PC-3 (cell line): ENCODE results near the gene SMPD3. TPM values are rescaled to one million over a fixed set of nuclear protein-coding genes. Genes with fewer than 3 reads are reported as not detected.

Experiments
- ATAC-seq: fragments of 200-7000 bp; cut with Tn5 transposase; 2 replicates; pipeline ENCODE4 v1.9.1; 2020; ENCODE audit warnings: mild to moderate bottlenecking, moderate library complexity
- BruUV-seq: library from RNA; stranded (reverse); fragments of 400-500 nt; replicated peaks from 2 replicates; lab custom pipeline; 2021; lab: Mats Ljungman, UMichigan
- CTCF ChIA-PET: fragments of 300-600 bp; sonication (Branson Sonifier 250); formaldehyde crosslinking; loops from one replicate; lab custom pipeline; 2022; ENCODE audit warnings: antibody characterized with exemption; lab: Charles Lee
- POLR2A ChIA-PET: fragments of 300-600 bp; sonication (Branson Sonifier 250); formaldehyde crosslinking; loops from one replicate; lab custom pipeline; 2022; ENCODE audit warnings: antibody characterized with exemption; ENCODE audit not compliant: unreplicated experiment; lab: Charles Lee
- DNase-seq: peaks from one replicate; pipeline ENCODE4 v3.0.0-alpha.2; 2015
- H2AFZ ChIP-seq: fragments of 300-600 bp; sonication (generic); 2 replicates; pipeline ENCODE4 v1.6.0; 2016; ENCODE audit warnings: antibody characterized with exemption, low read length
- H3F3A ChIP-seq: fragments of 300-600 bp; sonication (generic); one replicate; pipeline ENCODE4 v1.6.0; 2017; ENCODE audit warnings: antibody characterized with exemption, low read length, control low read depth, mild to moderate bottlenecking; ENCODE audit not compliant: unreplicated experiment
- H3K27ac ChIP-seq: fragments of 300-600 bp; sonication (generic); 2 replicates; pipeline ENCODE4 v1.5.1; 2016; ENCODE audit warnings: mild to moderate bottlenecking, low read length
- H3K27me3 ChIP-seq: fragments of 300-600 bp; sonication (generic); 2 replicates; pipeline ENCODE4 v1.6.1; 2016; ENCODE audit warnings: low read length, mixed read lengths
- H3K36me3 ChIP-seq: fragments of 300-600 bp; sonication (generic); 2 replicates; pipeline ENCODE4 v1.6.1; 2016; ENCODE audit warnings: low read depth, mixed run types, low read length, mixed read lengths
- H3K4me1 ChIP-seq: fragments of 300-600 bp; sonication (generic); 2 replicates; pipeline ENCODE4 v1.5.1; 2016; ENCODE audit warnings: low read length; ENCODE audit not compliant: insufficient read depth
- H3K4me2 ChIP-seq: fragments of 300-600 bp; sonication (generic); 2 replicates; pipeline ENCODE4 v1.6.0; 2016; ENCODE audit warnings: low read length
- H3K4me3 ChIP-seq: fragments of 300-600 bp; sonication (generic); 2 replicates; pipeline ENCODE4 v1.5.1; 2016; ENCODE audit warnings: mild to moderate bottlenecking, low read length, mixed read lengths
- H3K79me2 ChIP-seq: fragments of 300-600 bp; sonication (generic); 2 replicates; pipeline ENCODE4 v1.6.1; 2017; ENCODE audit warnings: low read length, mixed read lengths
- H3K9ac ChIP-seq: fragments of 300-600 bp; sonication (generic); 2 replicates; pipeline ENCODE4 v1.6.0; 2016; ENCODE audit warnings: mild to moderate bottlenecking, low read length
- H3K9me2 ChIP-seq: fragments of 300-600 bp; sonication (generic); replicated peaks from 2 replicates; pipeline ENCODE4 v1.6.1; 2016; ENCODE audit warnings: mixed run types, low read length, mixed read lengths
- H3K9me3 ChIP-seq: fragments of 300-600 bp; sonication (generic); 2 replicates; pipeline ENCODE4 v1.6.1; 2016; ENCODE audit warnings: low read length, mixed read lengths
- H4K20me1 ChIP-seq: fragments of 300-600 bp; sonication (generic); 2 replicates; pipeline ENCODE4 v1.6.1; 2016; ENCODE audit warnings: low read length, mixed read lengths
- EZH2 ChIP-seq: fragments of 300-600 bp; sonication (generic); IDR thresholded peaks from one replicate; pipeline ENCODE4 v1.6.1; 2017; ENCODE audit warnings: antibody characterized with exemption, mild to moderate bottlenecking, low read length; ENCODE audit not compliant: unreplicated experiment
- EZH2phosphoT487 ChIP-seq: fragments of 300-600 bp; sonication (generic); IDR thresholded peaks from 2 replicates; pipeline ENCODE4 v1.6.1; 2018; ENCODE audit warnings: mild to moderate bottlenecking, antibody characterized with exemption, low read length, borderline replicate concordance
- intact Hi-C: fragments of 100-400 bp; cut with micrococcal nuclease; formaldehyde crosslinking; loops from 2 replicates; pipeline ENCODE4 v1.9.0; 2023
- total RNA-seq: library from RNA; depleted of rRNA; stranded (reverse); fragments of >200 nt; gene quantifications from 2 replicates; pipeline ENCODE4 v1.2.3, GENCODE V29; 2014
- TF ChIP-seq, protein P1 (sequence below): fragments of 300-600 bp; sonication (generic); conservative IDR thresholded peaks from 2 replicates; pipeline ENCODE4 v1.5.1; 2017; ENCODE audit warnings: antibody characterized with exemption, low read depth, mild to moderate bottlenecking, low read length

The SMPD3 gene
- total RNA-seq, 1 experiment from 2014 or later, result not detected

GRCh38 chr16:68357521-68357922 lies 90.8 kb downstream of the SMPD3 start:
- H3K4me1 ChIP-seq, result no peaks in the 10 kb centered on the region
- no peak overlapping the region for H3K9ac ChIP-seq
- no peak overlapping the region for H3K27ac ChIP-seq
- ChIA-PET CTCF (no interaction called here), POLR2A (no interaction called here)
- no peaks in the 10 kb centered on the region for H3K9me3 ChIP-seq
- no peaks in the 10 kb centered on the region for H3K79me2 ChIP-seq
- BruUV-seq, result no TSS peak
- H3F3A ChIP-seq, result no peaks in the 10 kb centered on the region
- DNase-seq (no peak), ATAC-seq (no peak)
- no peaks in the 10 kb centered on the region for H3K27me3 ChIP-seq
- no peaks in the 10 kb centered on the region for H3K9me2 ChIP-seq
- H3K36me3 ChIP-seq, result no peaks in the 10 kb centered on the region
- no peak overlapping the region for H3K4me3 ChIP-seq
- no peak overlapping the region for H3K4me2 ChIP-seq
- no peak for TF ChIP-seq EZH2phosphoT487
- TF ChIP-seq, protein P1, sequence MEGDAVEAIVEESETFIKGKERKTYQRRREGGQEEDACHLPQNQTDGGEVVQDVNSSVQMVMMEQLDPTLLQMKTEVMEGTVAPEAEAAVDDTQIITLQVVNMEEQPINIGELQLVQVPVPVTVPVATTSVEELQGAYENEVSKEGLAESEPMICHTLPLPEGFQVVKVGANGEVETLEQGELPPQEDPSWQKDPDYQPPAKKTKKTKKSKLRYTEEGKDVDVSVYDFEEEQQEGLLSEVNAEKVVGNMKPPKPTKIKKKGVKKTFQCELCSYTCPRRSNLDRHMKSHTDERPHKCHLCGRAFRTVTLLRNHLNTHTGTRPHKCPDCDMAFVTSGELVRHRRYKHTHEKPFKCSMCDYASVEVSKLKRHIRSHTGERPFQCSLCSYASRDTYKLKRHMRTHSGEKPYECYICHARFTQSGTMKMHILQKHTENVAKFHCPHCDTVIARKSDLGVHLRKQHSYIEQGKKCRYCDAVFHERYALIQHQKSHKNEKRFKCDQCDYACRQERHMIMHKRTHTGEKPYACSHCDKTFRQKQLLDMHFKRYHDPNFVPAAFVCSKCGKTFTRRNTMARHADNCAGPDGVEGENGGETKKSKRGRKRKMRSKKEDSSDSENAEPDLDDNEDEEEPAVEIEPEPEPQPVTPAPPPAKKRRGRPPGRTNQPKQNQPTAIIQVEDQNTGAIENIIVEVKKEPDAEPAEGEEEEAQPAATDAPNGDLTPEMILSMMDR, result no peak
- TF ChIP-seq EZH2, result no peak
- intact Hi-C loops, result no loop called here
- no peaks in the 10 kb centered on the region for H4K20me1 ChIP-seq
- no peak overlapping the region for H2AFZ ChIP-seq

- Histone ChIP-seq H3K4me3 (no peak overlapping the region), H3K27me3 (no peaks in the 10 kb centered on the region), H3K4me2 (no peak overlapping the region), H3K9me3 (no peaks in the 10 kb centered on the region), H3K4me1 (no peaks in the 10 kb centered on the region), H3K9ac (no peak overlapping the region), H3F3A (no peaks in the 10 kb centered on the region), H3K27ac (no peak overlapping the region), H4K20me1 (no peaks in the 10 kb centered on the region), H3K79me2 (no peaks in the 10 kb centered on the region), H2AFZ (no peak overlapping the region), H3K36me3 (no peaks in the 10 kb centered on the region), H3K9me2 (no peaks in the 10 kb centered on the region)
- ChIA-PET CTCF (no interaction called here), POLR2A (interaction anchor here (0.6 kb wide), 1 partner anchor 52 kb away, joined by 3 read pairs; no protein-coding TSS in a partner anchor)
- BruUV-seq, result no TSS peak
- TF ChIP-seq EZH2, result no peak
- TF ChIP-seq, protein P1, result no peak
- TF ChIP-seq EZH2phosphoT487, result no peak
- intact Hi-C loops, result no loop called here
- DNase-seq, result no peak
- ATAC-seq, result no peak
Measured at GRCh38 chr16:68356919-68357286, 91.4 kb downstream of the SMPD3 start.

- H3K9ac ChIP-seq, result no peak overlapping the region
- CTCF ChIA-PET, result no interaction called here
Measured at GRCh38 chr16:68356249-68356918, 91.9 kb downstream of the SMPD3 start.

More at GRCh38 chr16:68356249-68356918, 91.9 kb downstream of the SMPD3 start:
- no TSS peak for BruUV-seq
- intact Hi-C loops, result no loop called here
- Histone ChIP-seq H3K27me3 (no peaks in the 10 kb centered on the region), H3K9me3 (no peaks in the 10 kb centered on the region), H4K20me1 (no peaks in the 10 kb centered on the region), H2AFZ (no peak overlapping the region), H3F3A (no peaks in the 10 kb centered on the region), H3K27ac (no peak overlapping the region), H3K4me3 (no peak overlapping the region), H3K79me2 (no peaks in the 10 kb centered on the region), H3K36me3 (no peaks in the 10 kb centered on the region), H3K9me2 (no peaks in the 10 kb centered on the region), H3K4me2 (no peak overlapping the region), H3K4me1 (no peaks in the 10 kb centered on the region)
- DNase-seq (no peak), ATAC-seq (no peak)
- TF ChIP-seq, protein P1, result no peak
- no peak for TF ChIP-seq EZH2phosphoT487
- TF ChIP-seq EZH2, result no peak
- POLR2A ChIA-PET, result interaction anchor here (0.6 kb wide), 1 partner anchor 52 kb away, joined by 3 read pairs; no protein-coding TSS in a partner anchor
